GM23338 (cell line): ENCODE results near the gene DGKH. TPM values are rescaled to one million over a fixed set of nuclear protein-coding genes. Genes with fewer than 3 reads are reported as not detected.
A peak's percentile ranks its signal among the peaks of the same experiment; 100 is the strongest.

Source experiments
- ATAC-seq: fragments of 200-7000 bp; cut with Tn5 transposase; 3 replicates; pipeline ENCODE4 v1.9.1; 2020
- DNase-seq: peaks from one replicate; pipeline ENCODE4 v3.0.0-alpha.2; 2015; ENCODE audit warnings: low spot score
- H2AFZ ChIP-seq: fragments of 200-600 bp; sonication (generic); 2 replicates; pipeline ENCODE4 v1.8.0; 2016; ENCODE audit warnings: antibody characterized with exemption, mild to moderate bottlenecking, moderate library complexity
- H3F3A ChIP-seq: fragments of 200-600 bp; sonication (generic); replicated peaks from 2 replicates; pipeline ENCODE4 v1.8.0; 2017; ENCODE audit warnings: antibody characterized with exemption, mixed run types, low read depth
- H3K27ac ChIP-seq: fragments of 200-600 bp; sonication (generic); 2 replicates; pipeline ENCODE4 v1.6.1; 2016; ENCODE audit warnings: low read depth
- H3K27me3 ChIP-seq: fragments of 200-600 bp; sonication (generic); 2 replicates; pipeline ENCODE4 v1.8.0; 2016; ENCODE audit warnings: mild to moderate bottlenecking, mixed run types, moderate library complexity; ENCODE audit not compliant: insufficient read depth
- H3K36me3 ChIP-seq: fragments of 200-600 bp; sonication (generic); 2 replicates; pipeline ENCODE4 v1.8.0; 2016; ENCODE audit warnings: mild to moderate bottlenecking; ENCODE audit not compliant: insufficient read depth
- H3K4me1 ChIP-seq: fragments of 200-600 bp; sonication (generic); 2 replicates; pipeline ENCODE4 v1.8.0; 2016; ENCODE audit warnings: mild to moderate bottlenecking, moderate library complexity; ENCODE audit not compliant: insufficient read depth
- H3K4me2 ChIP-seq: fragments of 200-600 bp; sonication (generic); 2 replicates; pipeline ENCODE4 v1.7.1; 2017; ENCODE audit warnings: mixed run types
- H3K4me3 ChIP-seq: fragments of 200-600 bp; sonication (generic); 2 replicates; pipeline ENCODE4 v1.6.1; 2016; ENCODE audit warnings: mixed run types
- H3K79me2 ChIP-seq: fragments of 200-600 bp; sonication (generic); replicated peaks from 2 replicates; pipeline ENCODE4 v1.8.0; 2017; ENCODE audit warnings: mild to moderate bottlenecking; ENCODE audit not compliant: insufficient read depth
- H3K9me2 ChIP-seq: fragments of 200-600 bp; sonication (generic); 2 replicates; pipeline ENCODE4 v1.8.0; 2017; ENCODE audit not compliant: insufficient read depth
- H4K20me1 ChIP-seq: fragments of 200-600 bp; sonication (generic); replicated peaks from 2 replicates; pipeline ENCODE4 v1.8.0; 2017; ENCODE audit warnings: mild to moderate bottlenecking; ENCODE audit not compliant: insufficient read depth
- H3K27ac Mint-ChIP-seq: 2 replicates; pipeline ENCODE4 v1.8.0; 2020; ENCODE audit warnings: inconsistent platforms, mild to moderate bottlenecking, moderate library complexity, mixed read lengths
- H3K27me3 Mint-ChIP-seq: 3 replicates; pipeline ENCODE4 v1.8.0; 2022; ENCODE audit warnings: low read depth, mild to moderate bottlenecking, moderate library complexity, mixed read lengths, inconsistent platforms; ENCODE audit not compliant: insufficient read depth, poor library complexity
- H3K36me3 Mint-ChIP-seq: 3 replicates; pipeline ENCODE4 v1.8.0; 2021; ENCODE audit warnings: low read depth, mild to moderate bottlenecking, inconsistent platforms, moderate library complexity, mixed read lengths
- H3K4me1 Mint-ChIP-seq: 3 replicates; pipeline ENCODE4 v1.8.0; 2020; ENCODE audit warnings: mild to moderate bottlenecking, inconsistent platforms, mixed read lengths
- H3K4me3 Mint-ChIP-seq: 3 replicates; pipeline ENCODE4 v1.8.0; 2021; ENCODE audit warnings: moderate library complexity, mild to moderate bottlenecking, inconsistent platforms, mixed read lengths
- H3K9me3 Mint-ChIP-seq: 3 replicates; pipeline ENCODE4 v1.8.0; 2020; ENCODE audit warnings: moderate library complexity, mild to moderate bottlenecking, inconsistent platforms, mixed read lengths
- CREB1 ChIP-seq: fragments of 250-450 bp; sonication (Bioruptor Pico); IDR thresholded peaks from 2 replicates; pipeline ENCODE4 v1.5.0; 2020; ENCODE audit warnings: low read depth, mild to moderate bottlenecking, moderate library complexity
- CTCF ChIP-seq, 2 experiments: fragments of 200-600 bp in 1 of 2; sonication (generic) in 1 of 2; conservative IDR thresholded peaks; 2 replicates each; pipeline versions ENCODE4 v1.5.1 to v1.6.1; 2016 to 2017; ENCODE audit warnings: antibody characterized with exemption in 2 of 2, low read depth in 2 of 2, mild to moderate bottlenecking in 2 of 2, moderate library complexity in 1 of 2
- ETS1 ChIP-seq: IDR thresholded peaks from 2 replicates; pipeline ENCODE4 v1.6.1; 2016; ENCODE audit warnings: antibody characterized with exemption
- EZH2phosphoT487 ChIP-seq: fragments of 200-600 bp; sonication (generic); IDR thresholded peaks from one replicate; pipeline ENCODE4 v1.8.1; 2018; ENCODE audit warnings: antibody characterized with exemption; ENCODE audit not compliant: unreplicated experiment
- NANOG ChIP-seq: IDR thresholded peaks from 2 replicates; pipeline ENCODE4 v1.6.1; 2016; ENCODE audit warnings: antibody characterized with exemption, borderline replicate concordance
- POLR2AphosphoS5 ChIP-seq: IDR thresholded peaks from 2 replicates; pipeline ENCODE4 v1.6.1; 2016; ENCODE audit warnings: antibody characterized with exemption, low read depth
- ZNF462 ChIP-seq: fragments of 250-450 bp; sonication (Bioruptor Pico); IDR thresholded peaks from 2 replicates; pipeline ENCODE4 v1.5.0; 2020; ENCODE audit warnings: mild to moderate bottlenecking, moderate library complexity
- polyA plus RNA-seq: library from polyadenylated mRNA; unstranded; fragments of >200 nt; fragmentation: Nextera tagmentation; extraction: Ambion mirVana; gene quantifications from 2 replicates; pipeline ENCODE4 v1.2.1, GENCODE V29; 2016
- total RNA-seq: library from RNA; depleted of rRNA; stranded (reverse); fragments of >200 nt; shearing (Covaris generic); gene quantifications from 2 replicates; pipeline ENCODE4 v1.2.3, GENCODE V29; 2014

Gene DGKH
- total and polyA plus RNA-seq, 2 experiments from 2014 or later = 2.1 to 7.5 TPM

DNA sequence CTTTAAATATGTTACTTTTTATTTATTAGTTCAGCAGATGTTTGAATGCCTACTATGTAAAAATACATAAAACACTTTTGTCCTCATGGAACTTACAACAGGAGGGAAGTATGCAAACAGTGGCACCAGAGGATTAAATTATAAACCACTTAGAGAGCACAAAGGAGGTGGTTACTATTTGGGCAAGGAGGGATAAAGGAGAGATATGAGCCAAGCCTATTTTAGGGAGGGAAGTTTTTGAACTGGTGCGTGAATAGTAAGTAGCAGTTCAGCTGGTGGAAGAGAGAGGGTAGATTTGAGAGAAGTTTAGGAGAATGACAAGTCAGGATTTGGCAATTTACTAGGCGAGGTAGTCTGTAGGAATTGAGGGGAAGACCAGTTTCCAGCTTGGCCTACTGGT, 232.1 kb downstream of the DGKH start:
- peaks cover 97% of the 10 kb centered on the region for H3K79me2 ChIP-seq
- H3K27ac Mint-ChIP-seq = no peak overlapping the region
- ATAC-seq = no peak

DNA sequence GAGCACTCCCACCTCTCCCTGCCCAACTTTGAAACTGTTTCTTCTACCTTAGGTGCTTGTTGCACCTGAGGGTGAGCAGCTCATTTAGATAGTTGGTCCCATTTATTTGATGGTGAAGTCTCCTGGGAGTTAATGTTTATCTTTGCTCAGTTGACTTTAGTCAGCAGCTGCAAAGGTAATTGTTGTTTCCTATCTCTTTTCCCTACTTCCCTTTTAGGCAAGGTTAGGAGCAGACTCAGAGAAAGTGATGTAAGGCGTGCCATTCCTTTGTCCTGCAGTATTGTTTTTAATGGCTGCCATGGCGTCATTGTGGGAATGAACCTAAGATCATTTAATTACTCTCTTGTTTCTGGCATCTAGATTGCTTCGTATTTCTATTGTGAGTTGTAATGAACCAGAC, 235.1 kb downstream of the DGKH start:
- no peaks in the 10 kb centered on the region for H3K9me2 ChIP-seq
- H3K9me3 Mint-ChIP-seq = no peaks in the 10 kb centered on the region
- no peaks in the 10 kb centered on the region for H3K27me3 Mint-ChIP-seq
- peaks cover 69% of the 10 kb centered on the region for H3K79me2 ChIP-seq
- no peak overlapping the region for H3K4me3 ChIP-seq
- H3K27ac ChIP-seq = 0 out of 2 replicates have a peak overlapping the region, but pooled peaks have one; percentile 15
- peaks cover 9% of the 10 kb centered on the region; the same call in 1 of the 2 replicates for H4K20me1 ChIP-seq
- ATAC-seq (no peak; the same call in 2 of the 3 replicates), DNase-seq (no peak)
- peaks cover 8% of the 10 kb centered on the region; the same call in 1 of the 2 replicates for H3K36me3 ChIP-seq
- H3K4me1 ChIP-seq = peaks cover 19% of the 10 kb centered on the region
- H3F3A ChIP-seq = no peaks in the 10 kb centered on the region
- H3K36me3 Mint-ChIP-seq = peaks cover 16% of the 10 kb centered on the region; the same call in 2 of the 3 replicates
- H3K27ac Mint-ChIP-seq = peak overlapping the region; percentile 89
- no peak overlapping the region for H2AFZ ChIP-seq
- H3K4me1 Mint-ChIP-seq = peaks cover 28% of the 10 kb centered on the region
- no peak overlapping the region for H3K4me2 ChIP-seq
- H3K4me3 Mint-ChIP-seq = no peak overlapping the region; the same call in 2 of the 3 replicates
- H3K27me3 ChIP-seq = no peaks in the 10 kb centered on the region
- no peak for TF ChIP-seq EZH2phosphoT487
- TF ChIP-seq ETS1 = no peak
- no peak for TF ChIP-seq CTCF (conservative IDR thresholded peaks at IDR 0.05; ENCODE audit: low read depth in 2 of 2)
- TF ChIP-seq CREB1 (CRISPR knock-in tag) = no peak
- TF ChIP-seq ZNF462 (CRISPR knock-in tag) = no peak
- TF ChIP-seq POLR2AphosphoS5 = no peak
- no peak for TF ChIP-seq NANOG

More for the DNA sequence above, 232.1 kb downstream of the DGKH start:
- H3K4me3 ChIP-seq = no peak overlapping the region
- H3K36me3 ChIP-seq = no peaks in the 10 kb centered on the region
- TF ChIP-seq CTCF (conservative IDR thresholded peaks at IDR 0.05; ENCODE audit: low read depth in 2 of 2) = no peak
- no peak overlapping the region for H2AFZ ChIP-seq
- Mint-ChIP-seq H3K27me3 (no peaks in the 10 kb centered on the region), H3K36me3 (peaks cover 1% of the 10 kb centered on the region; the same call in 1 of the 3 replicates), H3K9me3 (peaks cover 4% of the 10 kb centered on the region; the same call in 2 of the 3 replicates), H3K4me3 (no peak overlapping the region), H3K4me1 (peaks cover 44% of the 10 kb centered on the region)
- peaks cover 9% of the 10 kb centered on the region; the same call in 1 of the 2 replicates for H4K20me1 ChIP-seq
- H3K4me2 ChIP-seq = no peak overlapping the region
- H3K4me1 ChIP-seq = peaks cover 37% of the 10 kb centered on the region
- no peaks in the 10 kb centered on the region for H3F3A ChIP-seq
- DNase-seq = no peak
- no peaks in the 10 kb centered on the region for H3K27me3 ChIP-seq
- H3K9me2 ChIP-seq = no peaks in the 10 kb centered on the region
- no peak overlapping the region for H3K27ac ChIP-seq
